Measurements from ENCODE around the gene GRIN3B.

Gene GRIN3B

GRCh38 chr19:1009041-1009980 is 9.1 kb downstream of the GRIN3B start:
- DNase-seq = no peak

GRCh38 chr19:1009981-1010538 is 9.8 kb downstream of the GRIN3B start:
- no peak for DNase-seq

GRCh38 chr19:1010586-1011510 is 10.6 kb downstream of the GRIN3B start:
- DNase-seq = no peak

GRCh38 chr19:1011831-1012333 is 11.7 kb downstream of the GRIN3B start:
- DNase-seq = no peak

GRCh38 chr19:1012334-1012733 is 12.1 kb downstream of the GRIN3B start:
- no peak for DNase-seq

GRCh38 chr19:1013218-1013617 is 13.0 kb downstream of the GRIN3B start:
- no peak for DNase-seq

- no peak for DNase-seq
These were observed 14.2 kb downstream of the GRIN3B start for GRCh38 chr19:1014161-1015060.

GRCh38 chr19:1015061-1015781 is 15.0 kb downstream of the GRIN3B start:
- no peak for DNase-seq

GRCh38 chr19:1015782-1016646 is 15.8 kb downstream of the GRIN3B start:
- no peak for DNase-seq

GRCh38 chr19:1016647-1017114 is 16.5 kb downstream of the GRIN3B start:
- no peak for DNase-seq

GRCh38 chr19:1017115-1017905 is 17.1 kb downstream of the GRIN3B start:
- DNase-seq = no peak

- DNase-seq = no peak
These were observed 17.7 kb downstream of the GRIN3B start for GRCh38 chr19:1017906-1018305.

GRCh38 chr19:1018393-1018792 is 18.2 kb downstream of the GRIN3B start:
- DNase-seq = no peak

GRCh38 chr19:1018932-1019615 is 18.9 kb downstream of the GRIN3B start:
- no peak for DNase-seq

GRCh38 chr19:1019616-1019961 is 19.4 kb downstream of the GRIN3B start:
- DNase-seq = no peak

GRCh38 chr19:1019980-1020867 is 20.0 kb downstream of the GRIN3B start:
- no peak for DNase-seq

GRCh38 chr19:1020868-1021425 is 20.7 kb downstream of the GRIN3B start, which contains the start of gene TMEM259:
TMEM259 (minus strand) TSS chr19:1021123; CDS start chr19:1020996, 127 bp downstream.
- DNase-seq = peak; percentile 98

Measured in CD4-positive, alpha-beta T cell treated with Interferon gamma for 1 hour (primary cell).